AML-193 (cell line): ENCODE results near the gene ATF7.
A peak's percentile ranks its signal among the peaks of the same experiment; 100 is the strongest.
"Not testable (repeated sequence)": the region's sequence is repeated elsewhere in the genome, so short reads cannot be mapped to it uniquely, and the experiment has no call there.

Source experiments
- DNase-seq, 2 experiments: peaks; one replicate each; lab custom pipeline; 2025; lab: John Stamatoyannopoulos, UW

The ATF7 gene

GRCh38 chr12:53481458-53481857 is 144.7 kb downstream of the ATF7 start:
- DNase-seq = not testable (repeated sequence)

- DNase-seq = no peak
Measured at GRCh38 chr12:53480491-53481442, 145.4 kb downstream of the ATF7 start.

GRCh38 chr12:53479331-53479730 is 146.9 kb downstream of the ATF7 start:
- no peak for DNase-seq

GRCh38 chr12:53478865-53479264 is 147.3 kb downstream of the ATF7 start:
- DNase-seq = no peak

GRCh38 chr12:53476769-53477209 is 149.4 kb downstream of the ATF7 start:
- DNase-seq = peak; percentile 12 to 25

- no peak for DNase-seq
Measured at GRCh38 chr12:53474819-53475218, 151.4 kb downstream of the ATF7 start.

GRCh38 chr12:53474077-53474476 is 152.1 kb downstream of the ATF7 start:
- no peak for DNase-seq

- no peak for DNase-seq
Measured at GRCh38 chr12:53472056-53472582, 154.1 kb downstream of the ATF7 start.

- DNase-seq = no peak
Measured at GRCh38 chr12:53468282-53468681, 157.9 kb downstream of the ATF7 start.

- no peak for DNase-seq
Measured at GRCh38 chr12:53467880-53468279, 158.3 kb downstream of the ATF7 start.

GRCh38 chr12:53467082-53467481 is 159.1 kb downstream of the ATF7 start:
- no peak for DNase-seq

- DNase-seq = no peak
Measured at GRCh38 chr12:53466640-53467039, 159.5 kb downstream of the ATF7 start.

GRCh38 chr12:53465679-53466078 is 160.5 kb downstream of the ATF7 start:
- DNase-seq = no peak

- no peak for DNase-seq
Measured at GRCh38 chr12:53464685-53465418, 161.3 kb downstream of the ATF7 start.

GRCh38 chr12:53463802-53464560 is 162.2 kb downstream of the ATF7 start:
- no peak for DNase-seq

- no peak for DNase-seq
Measured at GRCh38 chr12:53462935-53463334, 163.2 kb downstream of the ATF7 start.

- no peak for DNase-seq
Measured at GRCh38 chr12:53461591-53461990, 164.6 kb downstream of the ATF7 start.

GRCh38 chr12:53461059-53461458 is 165.1 kb downstream of the ATF7 start:
- DNase-seq = no peak

GRCh38 chr12:53459097-53459496 is 167.1 kb downstream of the ATF7 start:
- no peak for DNase-seq
